ENCODE data around the gene SARS1.
"Not testable (repeated sequence)": the region's sequence is repeated elsewhere in the genome, so short reads cannot be mapped to it uniquely, and the experiment has no call there.

Gene SARS1

DNA sequence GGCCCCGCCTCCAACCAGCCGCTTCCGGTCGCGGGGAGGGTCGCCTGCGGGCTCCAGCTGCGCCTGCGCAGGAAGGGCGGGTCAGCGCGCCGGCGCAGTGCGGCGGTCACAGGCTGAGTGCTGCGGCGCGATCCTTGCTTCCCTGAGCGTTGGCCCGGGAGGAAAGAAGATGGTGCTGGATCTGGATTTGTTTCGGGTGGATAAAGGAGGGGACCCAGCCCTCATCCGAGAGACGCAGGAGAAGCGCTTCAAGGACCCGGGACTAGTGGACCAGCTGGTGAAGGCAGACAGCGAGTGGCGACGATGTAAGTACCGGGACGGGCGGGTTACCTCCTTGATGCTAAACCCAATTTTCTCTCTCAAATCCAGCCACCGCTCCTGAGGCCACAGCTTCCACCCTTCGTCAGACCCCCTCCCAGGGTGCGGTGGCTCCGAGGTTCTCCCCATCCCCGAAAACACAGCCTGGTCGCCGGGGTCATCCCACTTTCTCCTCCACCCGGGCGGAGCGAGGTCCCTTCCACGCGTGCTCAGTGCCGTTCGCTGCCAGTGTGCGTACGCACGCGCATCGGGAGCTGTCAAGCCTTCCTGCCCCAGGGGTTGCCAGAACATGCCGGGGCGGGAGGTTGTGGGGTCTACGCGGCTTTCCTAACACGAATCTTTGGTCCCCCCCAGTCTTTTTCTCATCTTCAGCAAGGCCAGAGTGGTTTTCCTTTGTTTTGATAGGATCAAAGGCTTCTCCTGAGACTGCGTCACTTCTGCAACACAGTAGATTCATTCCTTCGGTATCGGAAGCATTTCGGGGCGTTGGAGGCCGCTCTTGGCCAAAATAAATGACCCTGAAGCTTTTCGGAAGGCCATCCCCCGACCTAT is at the start of gene SARS1:
Gene SARS1, plus strand, starts transcription at position 95 of the 870 bp plus-strand sequence. Its CDS starts 75 bp downstream, at position 170.
- peak; percentile 79 for DNase-seq (ENCODE audit: low spot score)

GRCh38 chr1:109164538-109164937 is 49.2 kb upstream of the SARS1 start:
- DNase-seq (ENCODE audit: low spot score): no peak

DNA sequence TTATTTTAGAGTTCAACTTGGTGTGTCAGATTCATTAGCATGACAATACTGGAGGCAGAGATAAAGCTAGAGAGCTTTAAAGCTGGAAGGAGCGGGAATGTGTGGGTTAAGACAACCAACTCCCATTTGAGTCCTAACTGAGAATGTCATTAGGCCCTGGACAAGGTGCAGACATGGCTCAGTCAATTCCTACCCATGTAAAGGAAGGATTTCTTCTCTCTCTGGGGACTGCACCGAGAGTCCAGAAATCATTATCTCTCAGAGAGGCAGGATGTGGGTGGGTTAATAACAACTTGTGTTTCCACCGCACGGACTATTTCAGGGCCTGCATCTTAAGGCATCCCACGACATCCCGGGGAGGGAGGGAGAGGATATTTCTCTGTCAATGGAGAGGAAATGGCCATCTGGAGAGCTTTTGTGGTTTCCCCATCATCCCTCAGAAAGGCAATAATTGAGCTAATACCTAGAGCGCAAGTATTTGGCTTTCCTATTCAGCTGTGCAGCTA is 46.7 kb upstream of the SARS1 start:
- no peak for DNase-seq (ENCODE audit: low spot score)

GRCh38 chr1:109170035-109170764 is 43.5 kb upstream of the SARS1 start:
- DNase-seq (ENCODE audit: low spot score): no peak

DNA sequence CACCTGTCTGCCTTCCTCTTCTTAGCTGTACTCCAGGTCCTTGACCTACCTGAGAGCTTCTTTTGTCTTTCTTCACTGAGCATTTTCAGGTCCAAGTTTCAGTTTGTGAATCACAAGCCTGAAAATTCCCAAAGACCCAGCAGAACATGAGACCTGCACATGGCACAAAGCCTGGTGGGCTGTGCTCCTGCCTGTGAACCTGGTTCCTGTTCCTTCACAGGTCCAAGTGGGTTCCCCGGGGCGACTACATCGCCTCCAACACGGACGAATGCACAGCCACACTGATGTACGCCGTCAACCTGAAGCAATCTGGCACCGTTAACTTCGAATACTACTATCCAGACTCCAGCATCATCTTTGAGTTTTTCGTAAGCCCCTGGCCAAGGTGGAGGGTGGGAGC is 42.1 kb upstream of the SARS1 start:
- no peak for DNase-seq (ENCODE audit: low spot score)

DNA sequence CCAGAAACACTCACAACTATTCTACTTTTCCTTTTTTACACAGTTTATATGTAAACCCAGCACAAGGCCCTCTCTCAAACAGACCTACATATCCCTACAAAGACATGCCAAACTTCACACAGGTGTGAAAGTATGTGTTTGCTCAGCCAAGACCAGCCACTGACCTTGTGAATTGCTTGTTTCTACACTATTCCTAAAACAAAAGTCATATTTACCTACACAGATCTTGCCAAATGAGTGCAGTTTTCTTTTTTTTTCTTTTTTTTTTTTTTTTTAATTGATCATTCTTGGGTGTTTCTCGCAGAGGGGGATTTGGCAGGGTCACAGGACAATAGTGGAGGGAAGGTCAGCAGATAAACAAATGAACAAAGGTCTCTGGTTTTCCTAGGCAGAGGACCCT is 37.4 kb upstream of the SARS1 start:
- not testable (repeated sequence) for DNase-seq (ENCODE audit: low spot score)

DNA sequence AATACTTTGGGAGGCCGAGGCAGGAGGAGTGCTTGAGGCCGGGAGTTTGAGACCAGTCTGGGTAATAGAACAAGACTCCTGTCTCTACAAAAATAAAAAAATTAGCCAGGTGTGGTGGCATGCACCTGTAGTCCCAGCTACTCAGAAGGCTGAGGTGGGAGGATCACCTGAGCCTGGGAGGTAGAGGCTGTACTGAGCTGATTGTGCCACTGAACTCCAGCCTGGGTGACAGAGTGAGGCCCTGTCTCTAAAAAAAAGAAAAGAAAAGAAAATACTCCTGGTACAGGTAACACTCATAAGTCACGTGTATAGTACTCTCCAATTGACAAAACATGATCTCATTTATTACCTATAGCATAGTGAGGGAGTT is 33.0 kb upstream of the SARS1 start:
- not testable (repeated sequence) for DNase-seq (ENCODE audit: low spot score)

- DNase-seq (ENCODE audit: low spot score): peak; percentile 22
Observed at GRCh38 chr1:109181085-109181806, 32.5 kb upstream of the SARS1 start.

DNA sequence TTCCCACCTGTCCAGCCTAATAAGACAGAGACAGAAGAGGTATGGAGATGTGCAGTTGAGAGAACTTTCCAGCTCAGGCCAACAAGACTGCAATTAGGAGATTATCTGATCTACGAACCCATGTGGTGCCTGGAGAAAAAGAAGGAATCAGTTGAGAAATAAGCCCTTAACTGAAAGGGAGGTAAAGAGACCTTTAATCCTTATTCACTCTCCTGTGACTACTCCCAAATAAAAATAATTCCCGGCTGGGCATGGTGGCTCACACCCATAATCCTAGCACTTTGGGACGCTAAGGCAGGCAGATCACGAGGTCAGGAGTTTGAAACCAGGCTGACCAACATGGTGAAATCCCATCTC is 31.9 kb upstream of the SARS1 start:
- no peak for DNase-seq (ENCODE audit: low spot score)

GRCh38 chr1:109183058-109183738 is 30.5 kb upstream of the SARS1 start:
- no peak for DNase-seq (ENCODE audit: low spot score)

- no peak for DNase-seq (ENCODE audit: low spot score)
Observed at GRCh38 chr1:109184687-109185086, 29.0 kb upstream of the SARS1 start.

- no peak for DNase-seq (ENCODE audit: low spot score)
Observed at GRCh38 chr1:109185357-109185756, 28.4 kb upstream of the SARS1 start.

- DNase-seq (ENCODE audit: low spot score): no peak
Observed at GRCh38 chr1:109185990-109186732, 27.6 kb upstream of the SARS1 start.

GRCh38 chr1:109186733-109187086 is 27.0 kb upstream of the SARS1 start:
- no peak for DNase-seq (ENCODE audit: low spot score)

- no peak for DNase-seq (ENCODE audit: low spot score)
Observed at GRCh38 chr1:109187127-109187526, 26.6 kb upstream of the SARS1 start.

DNA sequence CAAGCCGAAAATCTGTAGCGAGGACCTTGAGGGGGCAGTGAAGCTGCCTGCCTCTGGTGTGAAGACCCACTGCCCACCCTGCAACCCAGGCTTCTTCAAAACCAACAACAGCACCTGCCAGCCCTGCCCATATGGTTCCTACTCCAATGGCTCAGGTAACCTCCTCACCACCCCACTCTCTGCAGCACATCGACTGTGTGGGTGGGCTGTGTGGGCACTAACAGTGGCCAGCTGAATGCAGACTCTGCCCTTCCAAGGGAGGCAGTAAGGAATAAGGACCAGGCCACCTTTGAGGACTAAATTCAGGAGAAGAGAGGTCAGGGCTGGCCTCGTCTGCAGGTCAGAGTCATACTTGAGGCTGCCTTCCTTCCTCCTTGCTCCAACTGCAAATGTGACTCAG is 25.5 kb upstream of the SARS1 start:
- DNase-seq (ENCODE audit: low spot score): no peak

DNA sequence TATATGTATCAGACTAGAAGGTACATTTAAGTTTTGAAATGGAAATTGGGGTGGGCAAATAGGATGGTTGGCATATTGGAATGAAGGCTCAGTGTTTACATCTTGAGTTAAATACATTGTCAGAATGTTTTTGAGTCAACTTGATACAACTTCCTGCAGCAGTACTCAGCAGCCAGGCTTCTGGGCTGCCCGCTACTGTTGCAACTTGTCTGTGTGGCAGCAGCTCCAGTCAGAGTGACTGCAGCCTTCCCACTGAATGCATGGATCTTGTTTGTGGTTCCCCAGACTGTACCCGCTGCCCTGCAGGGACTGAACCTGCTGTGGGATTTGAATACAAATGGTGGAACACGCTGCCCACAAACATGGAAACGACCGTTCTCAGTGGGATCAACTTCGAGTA is 24.9 kb upstream of the SARS1 start:
- DNase-seq (ENCODE audit: low spot score): no peak

DNA sequence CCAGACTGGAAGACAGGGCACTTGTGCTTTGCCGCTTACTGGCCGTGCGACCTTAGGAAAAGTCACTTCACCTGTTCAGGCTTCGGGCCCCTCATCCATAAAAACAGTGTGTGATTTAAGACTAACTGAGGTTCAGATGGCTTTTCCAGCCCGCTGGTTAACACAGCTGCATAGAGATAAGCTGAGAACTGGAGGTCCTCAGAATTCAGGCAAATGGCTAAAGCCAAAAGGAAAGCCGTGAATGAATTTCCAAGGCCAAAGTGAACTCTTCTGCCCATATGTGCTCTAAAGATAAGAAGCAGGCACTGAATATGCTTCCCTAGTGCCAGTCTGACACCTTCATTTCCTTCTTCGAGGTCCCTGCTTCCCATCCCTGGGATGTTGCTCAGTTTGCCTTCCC is 23.5 kb upstream of the SARS1 start:
- no peak for DNase-seq (ENCODE audit: low spot score)

GRCh38 chr1:109191377-109191776 is 22.3 kb upstream of the SARS1 start:
- DNase-seq (ENCODE audit: low spot score): no peak

DNA sequence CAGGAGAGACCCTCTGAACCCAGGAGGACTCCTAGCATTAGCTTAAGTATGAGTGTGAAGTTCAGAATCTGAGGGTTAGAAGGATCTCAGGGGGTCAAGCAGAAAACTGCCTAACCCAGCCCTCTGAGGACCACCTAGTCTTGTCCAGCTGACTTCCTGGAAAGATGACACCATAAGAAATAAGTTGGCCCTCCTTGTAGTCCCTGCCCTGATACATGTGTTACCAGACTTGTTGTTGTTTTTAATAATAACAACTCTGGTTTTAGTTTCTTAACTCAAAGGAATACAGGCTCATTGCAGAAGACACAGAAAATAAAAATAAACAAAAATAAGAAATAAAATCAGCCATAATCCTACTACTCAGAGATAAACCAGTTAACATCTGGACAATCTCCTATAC is 21.8 kb upstream of the SARS1 start:
- no peak for DNase-seq (ENCODE audit: low spot score)

DNA sequence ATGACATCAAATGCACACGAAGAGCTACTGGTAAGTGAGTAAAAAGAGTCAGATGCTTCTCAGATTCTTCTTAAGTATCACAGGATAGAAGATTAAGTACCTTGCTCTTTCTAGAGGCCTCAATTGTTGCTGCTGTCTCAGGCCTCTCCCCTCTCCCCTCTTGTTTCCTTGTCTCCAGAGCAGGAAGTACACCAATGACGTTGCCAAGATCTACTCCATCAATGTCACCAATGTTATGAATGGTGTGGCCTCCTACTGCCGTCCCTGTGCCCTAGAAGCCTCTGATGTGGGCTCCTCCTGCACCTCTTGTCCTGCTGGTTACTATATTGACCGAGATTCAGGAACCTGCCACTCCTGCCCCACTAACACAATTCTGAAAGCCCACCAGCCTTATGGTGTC is 21.3 kb upstream of the SARS1 start:
- no peak for DNase-seq (ENCODE audit: low spot score)

Data from SW480 (cell line).